Measurements from ENCODE around the gene RNASE11.

GRCh38 chr14:20615996-20616395 lies 28.2 kb upstream of the RNASE11 start:
- no peak for TF ChIP-seq CTCF (IDR thresholded peaks at IDR 0.05)
- no peak for TF ChIP-seq EZH2 (IDR thresholded peaks at IDR 0.05)

Measured in neural progenitor cell (in vitro differentiated cells).